IPS-18a (cell line): ENCODE data around the gene TF.

ENCODE experiments used
- H3K27ac ChIP-seq: one replicate; pipeline ENCODE4 v1.5.1; 2013; ENCODE audit warnings: low read length
- H3K27me3 ChIP-seq: one replicate; pipeline ENCODE4 v1.6.1; 2013; ENCODE audit warnings: mild to moderate bottlenecking, low read length; ENCODE audit not compliant: control insufficient read depth, insufficient read depth
- H3K36me3 ChIP-seq: one replicate; pipeline ENCODE4 v1.6.1; 2013; ENCODE audit warnings: low read depth, low read length; ENCODE audit not compliant: control insufficient read depth
- H3K4me1 ChIP-seq: one replicate; pipeline ENCODE4 v1.6.1; 2013; ENCODE audit warnings: low read depth, low read length; ENCODE audit not compliant: control insufficient read depth
- H3K4me3 ChIP-seq: one replicate; pipeline ENCODE4 v1.5.1; 2013; ENCODE audit warnings: low read length
- H3K9ac ChIP-seq: one replicate; pipeline ENCODE4 v1.6.1; 2013; ENCODE audit warnings: mild to moderate bottlenecking, low read length, moderate library complexity
- H3K9me3 ChIP-seq: one replicate; pipeline ENCODE4 v1.6.1; 2013; ENCODE audit warnings: low read depth, low read length; ENCODE audit not compliant: control insufficient read depth

TF gene

GRCh38 chr3:133834621-133835417 is 88.6 kb downstream of the TF start:
- Histone ChIP-seq H3K27ac (no peak overlapping the region), H3K4me1 (no peaks in the 10 kb centered on the region)

DNA sequence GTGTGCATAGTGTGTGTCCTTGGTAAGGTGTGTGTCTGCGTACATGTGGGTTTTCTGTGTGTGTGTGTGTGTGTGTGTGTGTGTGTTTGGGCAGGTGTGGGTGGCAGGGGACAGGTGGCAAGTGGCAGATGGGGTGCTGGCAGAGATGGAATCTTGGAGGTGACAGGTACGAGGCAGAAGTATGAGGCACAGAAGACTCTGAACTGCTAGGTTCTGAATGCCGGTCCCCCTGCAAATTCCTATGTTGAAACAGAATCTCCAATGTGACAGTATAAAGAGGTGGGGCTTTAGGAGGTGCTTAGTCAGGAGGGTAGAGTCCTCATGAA is 89.2 kb downstream of the TF start:
- no peak overlapping the region for H3K27ac ChIP-seq
- H3K9me3 ChIP-seq: no peaks in the 10 kb centered on the region
- no peaks in the 10 kb centered on the region for H3K36me3 ChIP-seq
- no peaks in the 10 kb centered on the region for H3K27me3 ChIP-seq
- no peak overlapping the region for H3K4me3 ChIP-seq
- no peak overlapping the region for H3K9ac ChIP-seq
- H3K4me1 ChIP-seq: no peaks in the 10 kb centered on the region

More at GRCh38 chr3:133834621-133835417, 88.6 kb downstream of the TF start:
- Histone ChIP-seq H3K9ac (no peak overlapping the region), H3K36me3 (no peaks in the 10 kb centered on the region), H3K27me3 (no peaks in the 10 kb centered on the region), H3K4me3 (no peak overlapping the region), H3K9me3 (no peaks in the 10 kb centered on the region)

GRCh38 chr3:133835961-133836360 is 89.8 kb downstream of the TF start:
- Histone ChIP-seq H3K4me1 (no peaks in the 10 kb centered on the region), H3K9me3 (no peaks in the 10 kb centered on the region), H3K4me3 (no peak overlapping the region), H3K36me3 (no peaks in the 10 kb centered on the region), H3K27me3 (no peaks in the 10 kb centered on the region), H3K27ac (no peak overlapping the region), H3K9ac (no peak overlapping the region)

GRCh38 chr3:133836497-133837158 is 90.4 kb downstream of the TF start:
- H3K9ac ChIP-seq: no peak overlapping the region
- H3K27me3 ChIP-seq: no peaks in the 10 kb centered on the region
- no peak overlapping the region for H3K4me3 ChIP-seq
- H3K27ac ChIP-seq: no peak overlapping the region
- no peaks in the 10 kb centered on the region for H3K4me1 ChIP-seq
- no peaks in the 10 kb centered on the region for H3K36me3 ChIP-seq
- H3K9me3 ChIP-seq: no peaks in the 10 kb centered on the region

DNA sequence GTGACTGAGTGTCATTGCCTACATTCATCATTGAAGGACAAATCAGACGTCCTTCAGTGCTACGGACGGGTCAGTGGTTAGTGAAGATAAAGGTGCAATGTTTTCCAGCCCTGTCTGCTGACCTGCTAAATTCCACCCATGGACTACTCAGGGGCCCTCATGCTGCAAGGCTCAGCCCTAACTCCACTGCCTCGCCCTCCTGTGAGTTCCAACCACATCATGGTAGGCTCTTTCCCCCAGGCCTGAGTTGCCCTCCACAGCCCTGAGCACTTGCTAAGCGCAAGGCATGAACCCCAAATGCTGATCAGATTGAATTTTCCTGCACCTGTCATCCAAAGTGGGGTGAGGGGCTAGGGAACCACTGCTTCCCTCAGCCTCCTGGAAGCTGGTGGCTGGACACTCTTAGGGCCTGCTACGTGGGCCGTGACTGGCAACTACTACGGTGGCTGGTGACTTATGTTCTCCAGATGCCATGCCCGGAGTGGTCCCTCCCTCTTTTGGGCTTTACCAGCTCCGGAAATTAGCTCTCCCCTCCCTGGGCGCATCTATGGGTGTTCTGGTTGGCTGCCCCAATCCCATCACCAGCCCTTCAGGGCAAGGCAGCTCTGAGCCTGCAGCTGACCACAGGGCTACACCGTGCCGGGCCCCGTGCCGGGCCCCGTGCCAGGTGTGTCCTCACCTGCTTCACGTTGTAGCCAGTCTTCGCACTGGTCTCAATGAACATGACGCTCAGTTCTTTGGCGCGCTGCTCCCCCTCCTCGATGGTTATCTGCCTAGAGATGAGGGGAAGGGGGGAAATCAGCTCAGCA is 91.5 kb downstream of the TF start:
- Histone ChIP-seq H3K4me3 (no peak overlapping the region), H3K9me3 (no peaks in the 10 kb centered on the region), H3K27ac (no peak overlapping the region), H3K9ac (no peak overlapping the region), H3K36me3 (no peaks in the 10 kb centered on the region), H3K27me3 (no peaks in the 10 kb centered on the region), H3K4me1 (no peaks in the 10 kb centered on the region)

DNA sequence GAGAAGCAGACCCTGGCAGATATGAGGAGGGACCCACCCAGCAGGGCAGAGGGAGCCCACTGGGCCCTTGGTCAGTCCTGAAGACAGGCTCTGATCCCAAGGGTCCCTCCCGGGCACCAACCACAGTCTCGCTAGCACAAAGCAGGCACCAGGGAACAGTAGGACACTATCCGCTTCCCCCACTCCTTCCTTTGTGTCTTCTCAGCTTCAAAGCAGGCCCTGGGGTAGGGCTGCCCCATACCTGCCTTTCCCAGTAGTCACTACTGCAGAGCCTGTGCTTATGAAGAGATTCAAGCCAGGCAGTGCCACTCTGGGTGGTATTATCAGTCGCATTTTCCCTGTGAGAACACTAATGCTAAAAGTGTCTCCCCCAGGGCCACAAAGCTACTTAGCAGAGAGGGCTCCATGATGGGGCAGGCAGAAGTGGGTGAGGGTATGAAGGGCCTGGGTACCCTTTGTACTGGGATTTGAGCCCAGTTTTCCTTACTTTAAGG is 92.2 kb downstream of the TF start:
- H3K36me3 ChIP-seq: no peaks in the 10 kb centered on the region
- H3K27ac ChIP-seq: no peak overlapping the region
- H3K27me3 ChIP-seq: no peaks in the 10 kb centered on the region
- H3K4me3 ChIP-seq: no peak overlapping the region
- no peak overlapping the region for H3K9ac ChIP-seq
- H3K4me1 ChIP-seq: no peaks in the 10 kb centered on the region
- no peaks in the 10 kb centered on the region for H3K9me3 ChIP-seq

DNA sequence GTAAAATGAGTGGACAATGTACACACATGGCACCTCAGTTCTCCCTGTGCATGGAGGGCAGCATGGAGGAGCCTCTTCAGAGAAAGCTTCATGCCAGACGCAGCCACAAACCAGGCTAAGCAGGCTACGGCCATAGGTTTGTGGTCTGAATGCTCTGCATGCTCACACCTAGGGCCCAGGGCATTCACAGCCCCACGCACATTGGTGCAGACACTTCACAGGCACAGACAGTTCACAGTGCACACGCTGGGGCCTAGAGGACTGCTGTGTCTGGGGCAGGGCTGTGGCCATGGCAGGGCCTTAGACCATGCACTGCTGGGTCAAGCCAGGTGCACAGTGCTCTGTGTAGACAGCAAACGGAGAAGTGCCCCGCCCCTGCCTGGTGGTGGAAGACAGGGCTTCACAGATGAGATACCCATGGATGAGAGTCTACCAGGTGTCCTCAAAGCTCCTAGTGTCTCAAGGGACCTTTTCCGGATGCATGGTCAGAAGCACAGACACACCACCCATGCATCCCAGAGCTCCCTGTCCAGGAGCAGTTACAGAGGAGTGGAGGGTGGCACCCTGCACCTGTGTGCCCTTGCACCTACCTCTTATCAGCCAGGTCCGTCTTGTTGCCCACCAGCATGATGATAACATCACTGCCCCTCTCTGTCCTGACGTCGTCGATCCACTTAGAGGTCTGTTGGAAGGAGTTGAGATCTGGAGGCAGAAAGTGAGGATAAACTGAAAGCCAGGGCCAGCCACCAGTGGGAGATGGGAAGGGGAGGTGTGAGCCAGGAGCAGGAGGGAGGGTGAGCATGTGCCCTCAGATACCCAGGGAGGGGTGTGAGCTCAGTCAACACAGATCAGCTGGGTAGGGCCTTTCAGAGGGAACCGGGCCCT is 93.0 kb downstream of the TF start:
- Histone ChIP-seq H3K9ac (no peak overlapping the region), H3K36me3 (no peaks in the 10 kb centered on the region), H3K4me3 (no peak overlapping the region), H3K4me1 (no peaks in the 10 kb centered on the region), H3K27ac (no peak overlapping the region), H3K27me3 (no peaks in the 10 kb centered on the region), H3K9me3 (no peaks in the 10 kb centered on the region)

GRCh38 chr3:133840055-133840737 is 94.0 kb downstream of the TF start:
- Histone ChIP-seq H3K36me3 (no peaks in the 10 kb centered on the region), H3K9me3 (no peaks in the 10 kb centered on the region)

GRCh38 chr3:133840767-133841166 is 94.6 kb downstream of the TF start:
- Histone ChIP-seq H3K4me1 (no peaks in the 10 kb centered on the region), H3K27me3 (no peaks in the 10 kb centered on the region), H3K36me3 (no peaks in the 10 kb centered on the region), H3K4me3 (no peak overlapping the region), H3K27ac (no peak overlapping the region), H3K9ac (no peak overlapping the region), H3K9me3 (no peaks in the 10 kb centered on the region)

More at GRCh38 chr3:133840055-133840737, 94.0 kb downstream of the TF start:
- Histone ChIP-seq H3K27ac (no peak overlapping the region), H3K4me1 (no peaks in the 10 kb centered on the region), H3K4me3 (no peak overlapping the region), H3K27me3 (no peaks in the 10 kb centered on the region), H3K9ac (no peak overlapping the region)

GRCh38 chr3:133841196-133841595 is 95.0 kb downstream of the TF start:
- no peak overlapping the region for H3K27ac ChIP-seq
- no peaks in the 10 kb centered on the region for H3K36me3 ChIP-seq
- H3K4me3 ChIP-seq: no peak overlapping the region
- no peaks in the 10 kb centered on the region for H3K9me3 ChIP-seq
- H3K4me1 ChIP-seq: no peaks in the 10 kb centered on the region
- no peak overlapping the region for H3K9ac ChIP-seq
- H3K27me3 ChIP-seq: no peaks in the 10 kb centered on the region
